Measurements from ENCODE around the gene MAPK14. TPM values are rescaled to one million over a fixed set of nuclear protein-coding genes. Genes with fewer than 3 reads are reported as not detected.

The MAPK14 gene
- total and polyA plus RNA-seq, 9 of the 15 experiments (the other 6 are each of a cell fraction or from before 2014, with no cell fraction given) = 8.8 to 62.7 (median 35.5) TPM

DNA sequence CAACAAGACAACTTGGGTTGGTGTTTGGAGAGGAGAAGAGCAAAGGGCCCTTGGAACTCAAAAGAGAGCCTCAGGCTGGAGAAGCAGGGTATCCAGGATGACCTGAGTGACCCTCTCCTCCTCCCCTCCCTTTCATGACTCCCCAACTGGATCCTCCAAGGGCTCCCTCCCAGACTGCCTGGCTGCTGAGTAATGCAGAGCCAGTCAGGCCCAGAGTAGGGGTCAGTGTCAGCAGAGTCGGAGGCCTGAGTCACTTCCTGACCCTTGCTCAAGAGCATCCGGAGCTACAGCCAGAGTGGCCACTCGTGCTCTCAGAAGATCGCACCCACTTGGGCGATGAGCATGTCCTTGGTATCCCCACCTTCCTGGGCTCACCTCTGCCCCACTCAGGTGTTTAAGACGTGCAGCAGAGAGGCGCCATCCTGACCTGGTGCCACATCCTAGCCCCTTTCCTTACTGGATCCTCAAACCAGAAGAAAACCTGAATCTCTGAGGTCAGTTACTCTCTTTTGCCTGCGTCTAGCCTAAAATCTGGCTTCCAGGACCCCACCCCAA, 99.9 kb downstream of the MAPK14 start (continued):
- TF ChIP-seq MTF1 (CRISPR knock-in tag; IDR thresholded peaks at IDR 0.05; ENCODE audit: borderline replicate concordance) (no peak), NCOR1 (IDR thresholded peaks at IDR 0.05) (peak; percentile 62; the same call in 1 of the 2 replicates), ZNF224 (CRISPR knock-in tag; IDR thresholded peaks at IDR 0.05) (no peak), SREBF1 (IDR thresholded peaks at IDR 0.05; ENCODE audit: borderline replicate concordance, low read depth, low read length) (no peak), SMARCA4 (IDR thresholded peaks at IDR 0.05) (peak; percentile 93), RNF2 (IDR thresholded peaks at IDR 0.05) (peak; percentile 32; the same call in 1 of the 2 replicates), PHF8 (IDR thresholded peaks at IDR 0.05; ENCODE audit: borderline replicate concordance, low read length) (peak; percentile 20; the same call in 1 of the 2 replicates), ARID1B (IDR thresholded peaks at IDR 0.05) (peak; percentile 87), SREBF2 (CRISPR knock-in tag; IDR thresholded peaks at IDR 0.05) (no peak), PTBP1 (IDR thresholded peaks at IDR 0.05; ENCODE audit: low read depth, low read length) (no peak), HLTF (IDR thresholded peaks at IDR 0.05) (no peak), ZNF165 (CRISPR knock-in tag; IDR thresholded peaks at IDR 0.05; ENCODE audit: borderline replicate concordance) (no peak), HDAC1 (IDR thresholded peaks at IDR 0.05) (peak in 1 of 2 experiments; percentile 68; a peak in 2 of 4 replicates), SMARCA5 (IDR thresholded peaks at IDR 0.05) (no peak), ZNF717 (CRISPR knock-in tag; IDR thresholded peaks at IDR 0.05) (no peak)
- TF ChIP-seq, protein P1, sequence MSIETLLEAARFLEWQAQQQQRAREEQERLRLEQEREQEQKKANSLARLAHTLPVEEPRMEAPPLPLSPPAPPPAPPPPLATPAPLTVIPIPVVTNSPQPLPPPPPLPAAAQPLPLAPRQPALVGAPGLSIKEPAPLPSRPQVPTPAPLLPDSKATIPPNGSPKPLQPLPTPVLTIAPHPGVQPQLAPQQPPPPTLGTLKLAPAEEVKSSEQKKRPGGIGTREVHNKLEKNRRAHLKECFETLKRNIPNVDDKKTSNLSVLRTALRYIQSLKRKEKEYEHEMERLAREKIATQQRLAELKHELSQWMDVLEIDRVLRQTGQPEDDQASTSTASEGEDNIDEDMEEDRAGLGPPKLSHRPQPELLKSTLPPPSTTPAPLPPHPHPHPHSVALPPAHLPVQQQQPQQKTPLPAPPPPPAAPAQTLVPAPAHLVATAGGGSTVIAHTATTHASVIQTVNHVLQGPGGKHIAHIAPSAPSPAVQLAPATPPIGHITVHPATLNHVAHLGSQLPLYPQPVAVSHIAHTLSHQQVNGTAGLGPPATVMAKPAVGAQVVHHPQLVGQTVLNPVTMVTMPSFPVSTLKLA (conservative IDR thresholded peaks at IDR 0.05) = peak in 1 of 2 experiments; percentile 39; a peak in 1 of 4 replicates
- TF ChIP-seq, protein P2, sequence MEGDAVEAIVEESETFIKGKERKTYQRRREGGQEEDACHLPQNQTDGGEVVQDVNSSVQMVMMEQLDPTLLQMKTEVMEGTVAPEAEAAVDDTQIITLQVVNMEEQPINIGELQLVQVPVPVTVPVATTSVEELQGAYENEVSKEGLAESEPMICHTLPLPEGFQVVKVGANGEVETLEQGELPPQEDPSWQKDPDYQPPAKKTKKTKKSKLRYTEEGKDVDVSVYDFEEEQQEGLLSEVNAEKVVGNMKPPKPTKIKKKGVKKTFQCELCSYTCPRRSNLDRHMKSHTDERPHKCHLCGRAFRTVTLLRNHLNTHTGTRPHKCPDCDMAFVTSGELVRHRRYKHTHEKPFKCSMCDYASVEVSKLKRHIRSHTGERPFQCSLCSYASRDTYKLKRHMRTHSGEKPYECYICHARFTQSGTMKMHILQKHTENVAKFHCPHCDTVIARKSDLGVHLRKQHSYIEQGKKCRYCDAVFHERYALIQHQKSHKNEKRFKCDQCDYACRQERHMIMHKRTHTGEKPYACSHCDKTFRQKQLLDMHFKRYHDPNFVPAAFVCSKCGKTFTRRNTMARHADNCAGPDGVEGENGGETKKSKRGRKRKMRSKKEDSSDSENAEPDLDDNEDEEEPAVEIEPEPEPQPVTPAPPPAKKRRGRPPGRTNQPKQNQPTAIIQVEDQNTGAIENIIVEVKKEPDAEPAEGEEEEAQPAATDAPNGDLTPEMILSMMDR (IDR thresholded peaks at IDR 0.05 in 2 of 3, conservative IDR thresholded peaks at IDR 0.05 in 1 of 3; ENCODE audit: insufficient read depth in 2 of 3, low read depth in 1 of 3, low read length in 3 of 3) = no peak
- TF ChIP-seq, protein P3, sequence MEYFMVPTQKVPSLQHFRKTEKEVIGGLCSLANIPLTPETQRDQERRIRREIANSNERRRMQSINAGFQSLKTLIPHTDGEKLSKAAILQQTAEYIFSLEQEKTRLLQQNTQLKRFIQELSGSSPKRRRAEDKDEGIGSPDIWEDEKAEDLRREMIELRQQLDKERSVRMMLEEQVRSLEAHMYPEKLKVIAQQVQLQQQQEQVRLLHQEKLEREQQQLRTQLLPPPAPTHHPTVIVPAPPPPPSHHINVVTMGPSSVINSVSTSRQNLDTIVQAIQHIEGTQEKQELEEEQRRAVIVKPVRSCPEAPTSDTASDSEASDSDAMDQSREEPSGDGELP (CRISPR knock-in tag; IDR thresholded peaks at IDR 0.05; ENCODE audit: borderline replicate concordance) = peak; percentile 44; the same call in 1 of the 2 replicates
- TF ChIP-seq, protein P4, sequence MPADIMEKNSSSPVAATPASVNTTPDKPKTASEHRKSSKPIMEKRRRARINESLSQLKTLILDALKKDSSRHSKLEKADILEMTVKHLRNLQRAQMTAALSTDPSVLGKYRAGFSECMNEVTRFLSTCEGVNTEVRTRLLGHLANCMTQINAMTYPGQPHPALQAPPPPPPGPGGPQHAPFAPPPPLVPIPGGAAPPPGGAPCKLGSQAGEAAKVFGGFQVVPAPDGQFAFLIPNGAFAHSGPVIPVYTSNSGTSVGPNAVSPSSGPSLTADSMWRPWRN (IDR thresholded peaks at IDR 0.05; ENCODE audit: low read depth) = no peak
- TF ChIP-seq, protein P5, sequence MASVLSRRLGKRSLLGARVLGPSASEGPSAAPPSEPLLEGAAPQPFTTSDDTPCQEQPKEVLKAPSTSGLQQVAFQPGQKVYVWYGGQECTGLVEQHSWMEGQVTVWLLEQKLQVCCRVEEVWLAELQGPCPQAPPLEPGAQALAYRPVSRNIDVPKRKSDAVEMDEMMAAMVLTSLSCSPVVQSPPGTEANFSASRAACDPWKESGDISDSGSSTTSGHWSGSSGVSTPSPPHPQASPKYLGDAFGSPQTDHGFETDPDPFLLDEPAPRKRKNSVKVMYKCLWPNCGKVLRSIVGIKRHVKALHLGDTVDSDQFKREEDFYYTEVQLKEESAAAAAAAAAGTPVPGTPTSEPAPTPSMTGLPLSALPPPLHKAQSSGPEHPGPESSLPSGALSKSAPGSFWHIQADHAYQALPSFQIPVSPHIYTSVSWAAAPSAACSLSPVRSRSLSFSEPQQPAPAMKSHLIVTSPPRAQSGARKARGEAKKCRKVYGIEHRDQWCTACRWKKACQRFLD (CRISPR knock-in tag; IDR thresholded peaks at IDR 0.05) = peak; percentile 79; the same call in 1 of the 2 replicates
- TF ChIP-seq, protein P6, sequence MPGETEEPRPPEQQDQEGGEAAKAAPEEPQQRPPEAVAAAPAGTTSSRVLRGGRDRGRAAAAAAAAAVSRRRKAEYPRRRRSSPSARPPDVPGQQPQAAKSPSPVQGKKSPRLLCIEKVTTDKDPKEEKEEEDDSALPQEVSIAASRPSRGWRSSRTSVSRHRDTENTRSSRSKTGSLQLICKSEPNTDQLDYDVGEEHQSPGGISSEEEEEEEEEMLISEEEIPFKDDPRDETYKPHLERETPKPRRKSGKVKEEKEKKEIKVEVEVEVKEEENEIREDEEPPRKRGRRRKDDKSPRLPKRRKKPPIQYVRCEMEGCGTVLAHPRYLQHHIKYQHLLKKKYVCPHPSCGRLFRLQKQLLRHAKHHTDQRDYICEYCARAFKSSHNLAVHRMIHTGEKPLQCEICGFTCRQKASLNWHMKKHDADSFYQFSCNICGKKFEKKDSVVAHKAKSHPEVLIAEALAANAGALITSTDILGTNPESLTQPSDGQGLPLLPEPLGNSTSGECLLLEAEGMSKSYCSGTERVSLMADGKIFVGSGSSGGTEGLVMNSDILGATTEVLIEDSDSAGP (CRISPR knock-in tag; IDR thresholded peaks at IDR 0.05) = no peak
